ENCODE measurements around the gene SSH2.

- no peak for TF ChIP-seq GATAD1 (CRISPR knock-in tag; IDR thresholded peaks at IDR 0.05)
- no peak for TF ChIP-seq MAX (IDR thresholded peaks at IDR 0.05)
- TF ChIP-seq POLR2AphosphoS5 (IDR thresholded peaks at IDR 0.05; ENCODE audit: low read depth, low read length): no peak
- TF ChIP-seq MED1 (CRISPR knock-in tag; IDR thresholded peaks at IDR 0.05): no peak
Observed at GRCh38 chr17:29628644-29629043, 301.4 kb downstream of the SSH2 start.

Data from HepG2 (cell line).